Measurements from ENCODE around the gene LATS1. TPM values are rescaled to one million over a fixed set of nuclear protein-coding genes. Genes with fewer than 3 reads are reported as not detected.
A peak's percentile ranks its signal among the peaks of the same experiment; 100 is the strongest.
"Not testable (repeated sequence)": the region's sequence is repeated elsewhere in the genome, so short reads cannot be mapped to it uniquely, and the experiment has no call there.

LATS1 gene
- total RNA-seq, 1 donor from 2014 or later, result 11.4 TPM

DNA sequence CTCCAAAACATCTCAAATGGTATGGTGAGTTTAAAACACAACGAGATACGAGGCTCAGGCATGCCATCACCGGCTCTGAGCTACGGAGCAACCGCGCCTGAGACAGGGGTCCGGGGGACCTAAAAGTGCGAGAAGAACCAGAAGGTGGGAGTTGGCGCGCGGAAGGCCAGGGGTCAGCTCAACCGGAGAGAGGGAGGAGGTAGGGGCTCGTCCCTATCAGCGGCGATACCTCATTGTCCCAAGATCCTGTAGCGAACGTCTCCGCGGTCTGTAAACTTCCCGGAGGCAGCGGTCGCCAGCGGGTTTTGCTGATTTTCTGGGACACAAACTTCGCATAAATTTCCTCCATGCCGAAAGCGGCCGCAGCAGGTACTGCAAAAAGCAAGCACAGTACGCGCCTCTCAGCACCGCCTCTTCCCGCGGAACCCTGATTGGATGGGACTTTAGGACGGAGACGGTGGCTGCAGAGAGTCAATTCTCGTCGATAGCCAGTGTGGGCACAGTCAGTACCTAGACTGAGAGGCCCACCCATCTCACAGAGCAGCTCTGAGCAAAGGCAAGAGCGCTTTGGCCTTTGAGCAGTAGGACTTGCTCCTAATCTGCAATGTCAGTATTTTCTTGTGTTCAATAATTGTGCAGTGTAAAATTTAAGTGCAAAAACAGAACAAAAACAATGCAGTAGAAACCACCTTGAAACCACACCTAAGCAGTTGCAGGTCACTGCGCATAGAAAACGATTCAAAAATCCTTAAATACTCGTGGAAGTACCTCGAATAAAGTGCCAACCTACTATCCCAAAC lies 28.4 kb upstream of the LATS1 start, which contains the start of gene NUP43:
TSS of gene NUP43 (minus strand) at position 383 of the 800 bp plus-strand sequence. CDS start at position 349, 34 bp downstream.
- peak; percentile 61 for DNase-seq (ENCODE audit: low read depth)
- TF ChIP-seq, protein P1, sequence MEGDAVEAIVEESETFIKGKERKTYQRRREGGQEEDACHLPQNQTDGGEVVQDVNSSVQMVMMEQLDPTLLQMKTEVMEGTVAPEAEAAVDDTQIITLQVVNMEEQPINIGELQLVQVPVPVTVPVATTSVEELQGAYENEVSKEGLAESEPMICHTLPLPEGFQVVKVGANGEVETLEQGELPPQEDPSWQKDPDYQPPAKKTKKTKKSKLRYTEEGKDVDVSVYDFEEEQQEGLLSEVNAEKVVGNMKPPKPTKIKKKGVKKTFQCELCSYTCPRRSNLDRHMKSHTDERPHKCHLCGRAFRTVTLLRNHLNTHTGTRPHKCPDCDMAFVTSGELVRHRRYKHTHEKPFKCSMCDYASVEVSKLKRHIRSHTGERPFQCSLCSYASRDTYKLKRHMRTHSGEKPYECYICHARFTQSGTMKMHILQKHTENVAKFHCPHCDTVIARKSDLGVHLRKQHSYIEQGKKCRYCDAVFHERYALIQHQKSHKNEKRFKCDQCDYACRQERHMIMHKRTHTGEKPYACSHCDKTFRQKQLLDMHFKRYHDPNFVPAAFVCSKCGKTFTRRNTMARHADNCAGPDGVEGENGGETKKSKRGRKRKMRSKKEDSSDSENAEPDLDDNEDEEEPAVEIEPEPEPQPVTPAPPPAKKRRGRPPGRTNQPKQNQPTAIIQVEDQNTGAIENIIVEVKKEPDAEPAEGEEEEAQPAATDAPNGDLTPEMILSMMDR (conservative IDR thresholded peaks at IDR 0.05; ENCODE audit: low read depth, low read length), result peak; percentile 45
- peak within 1 kb of the TSS; percentile 85 for H3K4me3 ChIP-seq (ENCODE audit: low read depth, low read length)

DNA sequence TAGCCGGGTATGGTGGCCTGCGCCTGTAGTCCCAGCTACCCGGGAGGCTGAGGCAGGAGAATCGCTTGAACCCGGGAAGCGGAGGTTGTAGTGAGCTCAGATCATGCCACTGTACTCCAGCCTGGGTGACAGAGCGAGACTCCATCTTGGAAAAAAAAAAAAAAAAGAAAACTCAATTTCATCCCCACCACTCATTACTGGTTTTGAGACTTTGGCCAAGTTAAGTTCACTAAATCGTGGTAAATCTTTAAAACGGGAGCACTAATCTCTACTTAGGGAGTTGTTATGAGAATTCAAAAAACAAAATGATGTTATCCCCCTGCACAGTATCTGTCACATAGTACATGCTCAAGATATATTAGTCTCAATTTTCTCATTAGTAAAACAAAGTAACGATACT lies 27.4 kb upstream of the LATS1 start:
- not testable (repeated sequence) for DNase-seq (ENCODE audit: low read depth)
- H3K4me3 ChIP-seq (ENCODE audit: low read depth, low read length), result peak overlapping the region; percentile 85

DNA sequence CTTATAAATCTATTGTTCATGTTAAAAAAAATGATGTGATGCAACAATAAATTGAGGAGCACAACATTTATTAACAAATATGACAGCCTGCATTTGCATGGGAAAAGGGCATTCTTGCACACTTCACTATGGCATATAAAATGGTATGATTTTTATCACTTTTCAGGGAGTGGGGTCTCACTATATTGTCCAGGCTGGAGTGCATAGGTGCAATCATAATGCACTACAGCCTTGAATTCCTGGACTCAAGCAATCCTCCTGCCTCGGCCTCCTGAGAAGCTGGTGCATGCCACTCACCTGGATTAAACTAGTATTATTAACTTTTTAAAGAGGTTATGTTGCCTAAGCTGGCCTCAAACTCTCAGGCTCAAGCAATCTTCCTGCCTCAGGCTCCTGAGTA lies 17.0 kb upstream of the LATS1 start:
- DNase-seq (ENCODE audit: low read depth), result no peak
- H3K4me3 ChIP-seq (ENCODE audit: low read depth, low read length), result no peak overlapping the region
- TF ChIP-seq, protein P1 (conservative IDR thresholded peaks at IDR 0.05; ENCODE audit: low read depth, low read length), result no peak

DNA sequence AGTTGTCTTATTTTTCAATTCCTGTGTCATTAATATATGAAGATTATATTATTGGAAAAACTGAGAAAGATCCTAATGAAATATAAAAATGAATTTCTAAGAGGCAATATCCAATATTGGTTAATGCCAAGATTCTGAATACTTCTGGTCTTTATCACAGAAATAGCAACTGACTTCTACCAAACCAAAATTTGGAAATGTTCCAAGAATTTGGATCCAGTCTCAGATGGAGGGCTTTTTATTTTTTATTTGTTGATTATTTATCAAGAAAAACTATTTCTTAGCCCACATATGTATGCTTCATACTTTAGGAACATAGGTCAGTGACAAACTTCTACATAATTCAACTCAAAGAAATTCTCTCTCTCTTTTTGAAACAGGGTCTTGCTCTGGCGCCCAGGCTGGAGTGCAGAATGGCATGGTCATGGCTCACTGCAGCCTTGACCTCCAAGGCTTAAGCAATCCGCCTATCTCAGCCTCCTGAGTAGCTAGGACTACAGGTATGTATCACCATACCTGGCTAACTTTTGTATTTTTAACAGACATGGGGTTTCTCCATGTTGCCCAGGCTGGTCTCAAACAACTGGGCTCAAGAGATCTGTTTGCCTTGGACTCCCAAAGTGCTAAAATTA lies 15.3 kb upstream of the LATS1 start:
- TF ChIP-seq, protein P1 (conservative IDR thresholded peaks at IDR 0.05; ENCODE audit: low read depth, low read length), result no peak
- DNase-seq (ENCODE audit: low read depth), result no peak
- no peak overlapping the region for H3K4me3 ChIP-seq (ENCODE audit: low read depth, low read length)

DNA sequence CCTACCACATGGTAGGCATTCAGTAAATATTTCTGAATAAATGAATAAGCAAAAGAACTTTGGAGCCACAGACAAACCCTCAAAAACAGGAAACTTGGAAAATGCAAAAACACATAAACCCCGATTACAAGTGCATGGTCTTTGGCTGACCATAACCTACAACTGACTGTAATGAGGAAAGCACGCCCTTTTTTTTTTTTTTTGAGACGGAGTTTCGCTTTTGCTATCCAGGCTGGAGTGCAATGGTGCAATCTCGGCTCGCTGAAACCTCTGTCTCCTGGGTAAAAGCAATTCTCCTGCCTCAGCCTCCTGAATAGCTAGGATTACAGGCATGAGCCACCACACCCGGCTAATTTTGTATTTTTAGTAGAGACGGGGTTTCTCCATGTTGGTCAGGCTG lies 11.9 kb upstream of the LATS1 start:
- no peak overlapping the region for H3K4me3 ChIP-seq (ENCODE audit: low read depth, low read length)
- DNase-seq (ENCODE audit: low read depth), result no peak
- TF ChIP-seq, protein P1 (conservative IDR thresholded peaks at IDR 0.05; ENCODE audit: low read depth, low read length), result no peak

DNA sequence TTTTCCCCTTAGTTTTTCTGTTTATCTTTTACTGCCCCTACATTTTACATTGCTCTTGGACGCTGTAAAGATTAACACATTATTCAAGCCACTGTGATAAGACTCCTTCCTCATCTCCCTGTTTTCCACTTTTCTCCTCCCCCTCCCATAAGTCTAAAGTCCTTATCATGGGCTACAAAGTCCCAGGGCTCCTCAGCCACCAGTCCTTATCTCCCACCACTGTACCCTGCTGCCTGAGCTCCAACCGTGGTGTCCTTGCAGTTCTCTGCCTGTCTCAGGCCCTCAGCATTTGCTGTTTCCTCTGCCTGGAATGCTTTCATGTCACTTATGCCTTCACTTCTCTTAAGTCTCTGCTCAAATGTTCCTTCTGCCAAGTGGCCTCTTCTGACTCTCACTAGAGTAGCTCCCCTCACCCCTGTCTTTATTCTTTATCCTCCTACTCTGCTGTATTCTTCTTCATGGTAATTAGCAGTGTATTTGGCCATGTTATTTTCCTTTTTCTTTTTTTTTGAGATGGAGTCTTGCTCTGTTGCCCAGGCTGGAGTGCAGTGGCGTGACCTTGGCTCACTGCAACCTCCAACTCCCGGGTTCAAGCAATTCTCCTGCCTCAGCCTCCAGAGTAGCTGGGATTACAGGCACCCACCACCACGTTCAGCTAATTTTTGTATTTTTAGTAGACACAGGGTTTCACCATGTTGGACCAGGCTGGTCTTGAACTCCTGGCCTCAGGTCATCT lies 10.8 kb upstream of the LATS1 start:
- DNase-seq (ENCODE audit: low read depth), result no peak
- TF ChIP-seq, protein P1 (conservative IDR thresholded peaks at IDR 0.05; ENCODE audit: low read depth, low read length), result no peak
- H3K4me3 ChIP-seq (ENCODE audit: low read depth, low read length), result no peak overlapping the region

All from epithelial cell of proximal tubule (primary cell).